NCI-H774 (cell line): ENCODE data around the gene FREM1.
A peak's percentile ranks its signal among the peaks of the same experiment; 100 is the strongest.

Source experiments
- DNase-seq: peaks from one replicate; lab custom pipeline; 2025; lab: John Stamatoyannopoulos, UW

FREM1 gene

GRCh38 chr9:14813336-14814248 is 96.6 kb downstream of the FREM1 start:
- no peak for DNase-seq

GRCh38 chr9:14812806-14813205 is 97.4 kb downstream of the FREM1 start:
- DNase-seq = no peak

- no peak for DNase-seq
Measured at GRCh38 chr9:14811844-14812243, 98.4 kb downstream of the FREM1 start.

- no peak for DNase-seq
Measured at GRCh38 chr9:14806941-14807520, 103.2 kb downstream of the FREM1 start.

- no peak for DNase-seq
Measured at GRCh38 chr9:14799030-14799429, 111.2 kb downstream of the FREM1 start.

- no peak for DNase-seq
Measured at GRCh38 chr9:14797435-14797834, 112.8 kb downstream of the FREM1 start.

GRCh38 chr9:14793389-14793788 is 116.8 kb downstream of the FREM1 start:
- DNase-seq = no peak

GRCh38 chr9:14790628-14791027 is 119.6 kb downstream of the FREM1 start:
- no peak for DNase-seq

GRCh38 chr9:14788846-14789245 is 121.4 kb downstream of the FREM1 start:
- no peak for DNase-seq

- no peak for DNase-seq
Measured at GRCh38 chr9:14783358-14783757, 126.9 kb downstream of the FREM1 start.

GRCh38 chr9:14782286-14783051 is 127.8 kb downstream of the FREM1 start:
- no peak for DNase-seq

- DNase-seq = no peak
Measured at GRCh38 chr9:14780693-14781092, 129.5 kb downstream of the FREM1 start.

- DNase-seq = no peak
Measured at GRCh38 chr9:14780251-14780650, 130.0 kb downstream of the FREM1 start.

- no peak for DNase-seq
Measured at GRCh38 chr9:14779566-14780022, 130.6 kb downstream of the FREM1 start.

- DNase-seq = no peak
Measured at GRCh38 chr9:14778565-14778964, 131.7 kb downstream of the FREM1 start.

GRCh38 chr9:14775917-14776316 is 134.3 kb downstream of the FREM1 start:
- DNase-seq = no peak

GRCh38 chr9:14770592-14770991 is 139.6 kb downstream of the FREM1 start:
- no peak for DNase-seq

- DNase-seq = peak; percentile 29
Measured at GRCh38 chr9:14769230-14769571, 141.0 kb downstream of the FREM1 start.

GRCh38 chr9:14768405-14769229 is 141.6 kb downstream of the FREM1 start:
- peak; percentile 50 for DNase-seq

GRCh38 chr9:14766299-14766698 is 143.9 kb downstream of the FREM1 start:
- no peak for DNase-seq

- no peak for DNase-seq
Measured at GRCh38 chr9:14761584-14761983, 148.6 kb downstream of the FREM1 start.

GRCh38 chr9:14760060-14760459 is 150.2 kb downstream of the FREM1 start:
- no peak for DNase-seq
